ENCODE measurements around the gene GSTM1.
A peak's percentile ranks its signal among the peaks of the same experiment; 100 is the strongest.

The GSTM1 gene

GRCh38 chr1:109733236-109733870, 45.7 kb downstream of the GSTM1 start:
- in situ Hi-C loops (cut with MboI; ENCODE audit: low pct_unique_long_range_greater_than_20kb, low sequenced_read_pairs, unreplicated experiment): no loop called here
- DNase-seq (ENCODE audit: low spot score): no peak
- TF ChIP-seq CTCF (IDR thresholded peaks at IDR 0.05; ENCODE audit: extremely low read depth, insufficient read depth, missing control alignments): no peak

- in situ Hi-C loops (cut with MboI; ENCODE audit: low pct_unique_long_range_greater_than_20kb, low sequenced_read_pairs, unreplicated experiment): no loop called here
- peak; percentile 81 for DNase-seq (ENCODE audit: low spot score)
- TF ChIP-seq CTCF (IDR thresholded peaks at IDR 0.05; ENCODE audit: extremely low read depth, insufficient read depth, missing control alignments): no peak
Observed at GRCh38 chr1:109739738-109740614, 52.4 kb downstream of the GSTM1 start.

- in situ Hi-C loops (cut with MboI; ENCODE audit: low pct_unique_long_range_greater_than_20kb, low sequenced_read_pairs, unreplicated experiment): no loop called here
- no peak for TF ChIP-seq CTCF (IDR thresholded peaks at IDR 0.05; ENCODE audit: extremely low read depth, insufficient read depth, missing control alignments)
- DNase-seq (ENCODE audit: low spot score): no peak
Observed at GRCh38 chr1:109740615-109741373, 53.2 kb downstream of the GSTM1 start, which contains the start of gene GSTM3. Gene GSTM3 (minus strand): TSS chr1:109741038. CDS start chr1:109740287, 751 bp downstream.

All from GM13977 (cell line).